Measurements from ENCODE around the gene ZNF334.

Gene ZNF334

DNA sequence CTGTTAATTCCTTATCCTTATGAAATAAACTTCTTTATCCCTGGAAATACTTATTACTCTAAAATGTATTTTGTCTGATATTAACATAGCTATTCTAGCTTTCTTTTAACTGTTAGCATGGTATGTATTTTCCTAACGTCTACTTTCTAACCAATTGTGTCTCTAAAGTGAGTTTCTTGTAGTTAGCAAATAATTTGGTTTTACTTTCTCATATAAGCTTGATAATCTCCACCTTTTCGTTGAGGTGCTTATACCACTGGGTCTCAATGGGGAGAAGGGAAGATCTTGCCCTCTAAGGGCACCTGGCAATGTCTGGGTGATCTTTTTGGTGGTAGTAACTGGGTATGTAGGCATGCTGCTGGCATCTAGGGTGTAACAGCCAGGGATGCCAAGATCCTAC is 25.7 kb downstream of the ZNF334 start:
- TF ChIP-seq EZH2phosphoT487 (IDR thresholded peaks at IDR 0.05; ENCODE audit: borderline replicate concordance), result no peak
- H2AFZ ChIP-seq (ENCODE audit: low read length), result no peak overlapping the region

DNA sequence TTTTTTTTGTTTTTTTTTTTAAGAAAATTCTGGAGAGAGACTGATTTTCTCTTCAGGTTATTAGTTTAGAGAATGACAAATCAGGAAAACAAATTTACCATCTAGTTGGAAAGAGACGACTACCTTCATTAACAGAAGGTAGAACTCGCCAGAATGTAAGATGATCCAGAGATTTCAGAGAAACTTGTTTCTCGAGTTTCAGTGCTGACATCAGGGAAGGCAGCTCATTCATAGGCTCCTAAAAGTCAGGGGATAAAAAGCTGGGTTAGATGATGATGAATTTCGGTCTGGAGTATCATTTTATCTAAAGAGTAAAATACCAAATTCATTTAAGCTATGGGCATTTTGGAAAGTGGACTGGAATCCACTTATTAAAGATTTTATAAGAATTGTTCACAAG is 27.9 kb downstream of the ZNF334 start:
- Histone ChIP-seq H3K27me3 (ENCODE audit: insufficient read depth, low read length, poor library complexity, severe bottlenecking) (no peaks in the 10 kb centered on the region), H3K79me2 (ENCODE audit: insufficient read depth, low read length) (no peaks in the 10 kb centered on the region), H3K4me3 (ENCODE audit: low read length, poor library complexity, severe bottlenecking) (no peak overlapping the region), H3K9me2 (replicated peaks; ENCODE audit: low read depth, low read length) (no peaks in the 10 kb centered on the region), H3K4me1 (ENCODE audit: insufficient read depth, low read length, poor library complexity, severe bottlenecking) (no peaks in the 10 kb centered on the region), H4K20me1 (ENCODE audit: insufficient read depth, low read length, poor library complexity, severe bottlenecking) (no peaks in the 10 kb centered on the region), H3K9ac (ENCODE audit: low read depth, low read length, poor library complexity, severe bottlenecking) (no peak overlapping the region), H3K9me3 (ENCODE audit: insufficient read depth, low read depth, low read length) (no peaks in the 10 kb centered on the region), H3K4me2 (ENCODE audit: low read depth, low read length, poor library complexity, severe bottlenecking) (peak overlapping the region; percentile 32), H3K36me3 (ENCODE audit: insufficient read depth, low read length) (no peaks in the 10 kb centered on the region), H3F3A (ENCODE audit: low read depth) (no peaks in the 10 kb centered on the region), H2AFZ (ENCODE audit: low read length) (peak overlapping the region; percentile 34; the same call in 1 of the 2 replicates)
- no peak for TF ChIP-seq EZH2phosphoT487 (IDR thresholded peaks at IDR 0.05; ENCODE audit: borderline replicate concordance)
- TF ChIP-seq, protein P1, sequence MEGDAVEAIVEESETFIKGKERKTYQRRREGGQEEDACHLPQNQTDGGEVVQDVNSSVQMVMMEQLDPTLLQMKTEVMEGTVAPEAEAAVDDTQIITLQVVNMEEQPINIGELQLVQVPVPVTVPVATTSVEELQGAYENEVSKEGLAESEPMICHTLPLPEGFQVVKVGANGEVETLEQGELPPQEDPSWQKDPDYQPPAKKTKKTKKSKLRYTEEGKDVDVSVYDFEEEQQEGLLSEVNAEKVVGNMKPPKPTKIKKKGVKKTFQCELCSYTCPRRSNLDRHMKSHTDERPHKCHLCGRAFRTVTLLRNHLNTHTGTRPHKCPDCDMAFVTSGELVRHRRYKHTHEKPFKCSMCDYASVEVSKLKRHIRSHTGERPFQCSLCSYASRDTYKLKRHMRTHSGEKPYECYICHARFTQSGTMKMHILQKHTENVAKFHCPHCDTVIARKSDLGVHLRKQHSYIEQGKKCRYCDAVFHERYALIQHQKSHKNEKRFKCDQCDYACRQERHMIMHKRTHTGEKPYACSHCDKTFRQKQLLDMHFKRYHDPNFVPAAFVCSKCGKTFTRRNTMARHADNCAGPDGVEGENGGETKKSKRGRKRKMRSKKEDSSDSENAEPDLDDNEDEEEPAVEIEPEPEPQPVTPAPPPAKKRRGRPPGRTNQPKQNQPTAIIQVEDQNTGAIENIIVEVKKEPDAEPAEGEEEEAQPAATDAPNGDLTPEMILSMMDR (conservative IDR thresholded peaks at IDR 0.05; ENCODE audit: low read length), result no peak

More for the DNA sequence above, 25.7 kb downstream of the ZNF334 start:
- no peaks in the 10 kb centered on the region for H3K79me2 ChIP-seq (ENCODE audit: insufficient read depth, low read length)
- no peak overlapping the region for H3K4me2 ChIP-seq (ENCODE audit: low read depth, low read length, poor library complexity, severe bottlenecking)
- no peak overlapping the region for H3K4me3 ChIP-seq (ENCODE audit: low read length, poor library complexity, severe bottlenecking)
- no peaks in the 10 kb centered on the region for H3K9me3 ChIP-seq (ENCODE audit: insufficient read depth, low read depth, low read length)
- no peaks in the 10 kb centered on the region for H3F3A ChIP-seq (ENCODE audit: low read depth)
- H3K9me2 ChIP-seq (replicated peaks; ENCODE audit: low read depth, low read length), result no peaks in the 10 kb centered on the region
- H3K27me3 ChIP-seq (ENCODE audit: insufficient read depth, low read length, poor library complexity, severe bottlenecking), result peaks cover 15% of the 10 kb centered on the region
- H3K9ac ChIP-seq (ENCODE audit: low read depth, low read length, poor library complexity, severe bottlenecking), result no peak overlapping the region
- no peaks in the 10 kb centered on the region for H3K4me1 ChIP-seq (ENCODE audit: insufficient read depth, low read length, poor library complexity, severe bottlenecking)
- H3K36me3 ChIP-seq (ENCODE audit: insufficient read depth, low read length), result no peaks in the 10 kb centered on the region
- no peaks in the 10 kb centered on the region for H4K20me1 ChIP-seq (ENCODE audit: insufficient read depth, low read length, poor library complexity, severe bottlenecking)

DNA sequence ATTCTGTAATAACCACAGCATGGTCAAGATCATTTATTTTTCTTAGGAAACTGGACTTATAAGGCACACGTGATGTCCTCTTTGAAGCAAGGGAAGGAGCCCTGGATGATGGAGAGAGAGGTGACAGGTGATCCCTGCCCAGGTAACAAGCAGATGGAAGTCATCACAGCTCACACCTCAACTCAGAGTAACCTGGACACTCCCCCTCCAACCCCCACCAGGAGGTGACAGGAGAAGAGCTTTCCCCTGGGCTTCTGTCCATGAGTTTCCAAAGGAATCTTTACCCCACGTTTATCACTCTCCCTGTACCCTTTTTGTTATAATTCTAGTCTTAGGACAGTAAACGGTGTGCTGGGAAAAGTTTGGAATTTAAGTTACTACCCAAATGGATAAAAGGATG is 28.4 kb downstream of the ZNF334 start:
- no peaks in the 10 kb centered on the region for H3K27me3 ChIP-seq (ENCODE audit: insufficient read depth, low read length, poor library complexity, severe bottlenecking)

DNA sequence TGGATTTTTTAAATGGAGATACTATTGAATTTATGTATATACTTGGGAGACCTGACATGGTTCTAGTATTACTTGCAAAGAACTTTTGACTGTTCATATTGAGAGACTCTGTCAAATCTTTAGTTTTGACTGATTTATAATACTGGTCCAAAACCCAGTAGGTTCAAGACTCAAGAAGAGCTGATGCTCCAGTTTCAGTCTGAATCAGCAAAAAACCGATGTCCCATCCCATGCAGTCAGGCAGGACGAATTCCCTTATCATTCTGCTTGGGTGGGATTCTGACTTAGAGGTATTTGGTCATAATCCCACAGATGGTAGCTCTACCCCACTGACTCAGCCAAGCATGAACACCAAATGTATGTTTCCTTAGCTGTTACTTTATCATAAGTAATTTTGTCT is 29.5 kb downstream of the ZNF334 start:
- Histone ChIP-seq H3K4me1 (ENCODE audit: insufficient read depth, low read length, poor library complexity, severe bottlenecking) (no peaks in the 10 kb centered on the region), H3K9me3 (ENCODE audit: insufficient read depth, low read depth, low read length) (no peaks in the 10 kb centered on the region), H3K36me3 (ENCODE audit: insufficient read depth, low read length) (no peaks in the 10 kb centered on the region), H3K79me2 (ENCODE audit: insufficient read depth, low read length) (no peaks in the 10 kb centered on the region), H3F3A (ENCODE audit: low read depth) (no peaks in the 10 kb centered on the region), H3K9me2 (replicated peaks; ENCODE audit: low read depth, low read length) (no peaks in the 10 kb centered on the region), H3K27me3 (ENCODE audit: insufficient read depth, low read length, poor library complexity, severe bottlenecking) (no peaks in the 10 kb centered on the region), H3K4me3 (ENCODE audit: low read length, poor library complexity, severe bottlenecking) (no peak overlapping the region), H3K4me2 (ENCODE audit: low read depth, low read length, poor library complexity, severe bottlenecking) (no peak overlapping the region), H4K20me1 (ENCODE audit: insufficient read depth, low read length, poor library complexity, severe bottlenecking) (no peaks in the 10 kb centered on the region), H3K9ac (ENCODE audit: low read depth, low read length, poor library complexity, severe bottlenecking) (no peak overlapping the region), H2AFZ (ENCODE audit: low read length) (no peak overlapping the region)
- TF ChIP-seq, protein P1 (conservative IDR thresholded peaks at IDR 0.05; ENCODE audit: low read length), result no peak
- TF ChIP-seq EZH2phosphoT487 (IDR thresholded peaks at IDR 0.05; ENCODE audit: borderline replicate concordance), result no peak

More for the DNA sequence above, 28.4 kb downstream of the ZNF334 start:
- Histone ChIP-seq H3K9me2 (replicated peaks; ENCODE audit: low read depth, low read length) (no peaks in the 10 kb centered on the region), H3F3A (ENCODE audit: low read depth) (no peaks in the 10 kb centered on the region), H3K4me2 (ENCODE audit: low read depth, low read length, poor library complexity, severe bottlenecking) (no peak overlapping the region), H3K9me3 (ENCODE audit: insufficient read depth, low read depth, low read length) (no peaks in the 10 kb centered on the region), H3K36me3 (ENCODE audit: insufficient read depth, low read length) (no peaks in the 10 kb centered on the region), H3K4me1 (ENCODE audit: insufficient read depth, low read length, poor library complexity, severe bottlenecking) (no peaks in the 10 kb centered on the region), H3K79me2 (ENCODE audit: insufficient read depth, low read length) (no peaks in the 10 kb centered on the region), H2AFZ (ENCODE audit: low read length) (peak overlapping the region; percentile 34; the same call in 1 of the 2 replicates), H4K20me1 (ENCODE audit: insufficient read depth, low read length, poor library complexity, severe bottlenecking) (no peaks in the 10 kb centered on the region), H3K9ac (ENCODE audit: low read depth, low read length, poor library complexity, severe bottlenecking) (no peak overlapping the region), H3K4me3 (ENCODE audit: low read length, poor library complexity, severe bottlenecking) (no peak overlapping the region)
- TF ChIP-seq, protein P1 (conservative IDR thresholded peaks at IDR 0.05; ENCODE audit: low read length), result no peak
- TF ChIP-seq EZH2phosphoT487 (IDR thresholded peaks at IDR 0.05; ENCODE audit: borderline replicate concordance), result no peak
